TTC549 (cell line): Measurements from ENCODE around the gene HMCN2.

Experiments
- FAIRE-seq: peaks from 2 replicates; lab custom pipeline; 2012; peaks lifted over from hg19 to GRCh38; lab: Jason Lieb, UNC

The HMCN2 gene

GRCh38 chr9:130471411-130472183 is 206.0 kb downstream of the HMCN2 start:
- no peak for FAIRE-seq

GRCh38 chr9:130472184-130472705 is 206.7 kb downstream of the HMCN2 start:
- FAIRE-seq = no peak

GRCh38 chr9:130473009-130473408 is 207.4 kb downstream of the HMCN2 start:
- no peak for FAIRE-seq

GRCh38 chr9:130473566-130473965 is 208.0 kb downstream of the HMCN2 start:
- no peak for FAIRE-seq

- no peak for FAIRE-seq
These were observed 208.5 kb downstream of the HMCN2 start for GRCh38 chr9:130474106-130474505.

GRCh38 chr9:130476151-130476730 is 210.7 kb downstream of the HMCN2 start:
- no peak for FAIRE-seq

- no peak for FAIRE-seq
These were observed 212.0 kb downstream of the HMCN2 start for GRCh38 chr9:130477564-130477963.

GRCh38 chr9:130478152-130478551 is 212.6 kb downstream of the HMCN2 start:
- no peak for FAIRE-seq

- FAIRE-seq = no peak
These were observed 213.4 kb downstream of the HMCN2 start for GRCh38 chr9:130478736-130479575.

- no peak for FAIRE-seq
These were observed 214.0 kb downstream of the HMCN2 start for GRCh38 chr9:130479587-130479986.

GRCh38 chr9:130480673-130481072 is 215.1 kb downstream of the HMCN2 start:
- FAIRE-seq = no peak

GRCh38 chr9:130482463-130482862 is 216.9 kb downstream of the HMCN2 start:
- no peak for FAIRE-seq

GRCh38 chr9:130483371-130483971 is 217.9 kb downstream of the HMCN2 start:
- no peak for FAIRE-seq
